Sigmoid colon (tissue), 7 donors: Measurements from ENCODE around the gene EEF1AKMT2. TPM values are rescaled to one million over a fixed set of nuclear protein-coding genes. Genes with fewer than 3 reads are reported as not detected.
A peak's percentile ranks its signal among the peaks of the same experiment; 100 is the strongest.

Experiments used
- DNase-seq: peaks from one replicate; pipeline ENCODE4 v3.0.0-alpha.2; 2019
- H3K27ac ChIP-seq, 4 donors: fragments of 200-600 bp; sonication (generic); one replicate each; pipeline ENCODE4 v1.5.1; 2016 to 2019; ENCODE audit warnings: mild to moderate bottlenecking in 1 of 4
- H3K27me3 ChIP-seq, 3 donors: fragments of 200-600 bp; sonication (generic); one replicate each; pipeline ENCODE4 v1.5.1; 2019; ENCODE audit warnings: mild to moderate bottlenecking in 1 of 3
- H3K36me3 ChIP-seq, 4 donors: fragments of 200-600 bp; sonication (generic); one replicate each; pipeline ENCODE4 v1.5.1; 2016 to 2019
- H3K4me1 ChIP-seq, 4 donors: fragments of 200-600 bp; sonication (generic); one replicate each; pipeline ENCODE4 v1.5.1; 2017 to 2019
- H3K4me3 ChIP-seq, 4 donors: fragments of 200-600 bp; sonication (generic); one replicate each; pipeline ENCODE4 v1.5.1; 2017 to 2019; ENCODE audit warnings: mild to moderate bottlenecking in 2 of 4, moderate library complexity in 1 of 4
- H3K9me3 ChIP-seq, 4 donors: fragments of 200-600 bp in 3 of 4; sonication (generic) in 3 of 4; one replicate each; pipeline versions ENCODE4 v1.5.1 to v1.6.1; 2013 to 2019
- EP300 ChIP-seq, 4 donors: sonication (generic); formaldehyde crosslinking; IDR thresholded peaks; one replicate each; pipeline ENCODE4 v1.6.1; 2017; ENCODE audit warnings: antibody characterized with exemption in 4 of 4
- POLR2A ChIP-seq, 2 donors: fragments of 450-650 bp; IDR thresholded peaks; one replicate each; pipeline ENCODE4 v1.6.1; 2016; ENCODE audit warnings: antibody characterized with exemption in 2 of 2, mild to moderate bottlenecking in 2 of 2, moderate library complexity in 2 of 2
- POLR2AphosphoS5 ChIP-seq, 4 donors: sonication (generic); formaldehyde crosslinking; IDR thresholded peaks; one replicate each; pipeline ENCODE4 v1.6.1; 2017; ENCODE audit warnings: antibody characterized with exemption in 4 of 4
- WGBS, 2 donors: extraction: QIAGEN DNeasy Blood & Tissue Kit; methylation state at CpG; one replicate each; pipeline ENCODE4 v1.1.7; 2013; 5-methylcytosine and 5-hydroxymethylcytosine counted together
- intact Hi-C: fragments of 100-400 bp; cut with DNase I; formaldehyde crosslinking; loops from one replicate; pipeline ENCODE4 v1.15.1; 2023
- polyA plus RNA-seq, 3 donors: library from polyadenylated mRNA; stranded (reverse); fragments of 200-250 nt; gene quantifications; one replicate each; pipeline ENCODE4 v1.2.3, GENCODE V29; 2013
- small RNA-seq, 3 donors: library from RNA; depleted of rRNA; stranded (forward); fragments of <200 nt; gene quantifications; one replicate each; pipeline ENCODE3, GENCODE V24; 2016
- total RNA-seq, 4 donors: library from RNA; depleted of rRNA; stranded (reverse); fragments of >200 nt; gene quantifications; one replicate each; pipeline ENCODE4 v1.1.0, GENCODE V29; 2016
- TF ChIP-seq, protein P1 (sequence below), 4 experiments: fragments of 450-650 bp in 3 of 4; fragments of 200-600 bp in 1 of 4; IDR thresholded peaks; one replicate each; pipeline ENCODE4 v1.5.1; 2016 to 2019; ENCODE audit warnings: antibody characterized with exemption in 4 of 4, mild to moderate bottlenecking in 3 of 4, moderate library complexity in 2 of 4
- donor health status: healthy with polysubstance abuse.
- donor health status: Bipolar disorder and iron deficiency.
- donor health status: healthy.

The EEF1AKMT2 gene
- total and polyA plus RNA-seq, 7 donors = 10.0 to 19.7 (median 15.6) TPM

DNA sequence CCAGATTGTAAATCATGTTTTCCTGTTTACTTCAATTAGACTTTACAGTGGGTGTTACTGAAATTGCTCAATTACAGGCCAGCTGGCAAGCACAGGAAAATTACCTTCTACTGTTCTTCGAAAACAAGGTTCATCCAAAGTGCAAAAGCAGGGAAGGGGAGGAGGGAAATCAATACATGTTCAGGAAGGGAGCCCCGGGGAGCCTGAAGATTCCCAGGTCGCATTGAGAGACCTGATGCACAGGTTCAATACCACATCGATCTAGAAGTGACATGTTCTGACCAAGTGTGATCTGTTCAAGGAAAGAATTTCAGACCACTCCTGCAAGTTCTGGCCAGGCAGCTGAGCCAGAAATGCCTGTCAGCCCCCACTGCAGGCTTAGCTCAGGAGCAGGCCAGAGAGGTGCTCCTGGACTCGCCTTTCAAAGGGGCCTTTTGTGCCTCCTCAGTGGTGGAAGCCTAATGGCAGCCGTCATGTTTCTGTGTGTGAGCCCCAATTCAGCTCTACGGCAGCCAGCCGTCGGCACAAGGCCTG lies 83.4 kb downstream of the EEF1AKMT2 start:
- Histone ChIP-seq H3K36me3 (peaks cover 0 to 25% (median 2%) of the 10 kb centered on the region in 4 donors), H3K4me1 (peaks cover 0 to 79% (median 69%) of the 10 kb centered on the region in 4 donors), H3K27me3 (no peaks in the 10 kb centered on the region), H3K9me3 (no peaks in the 10 kb centered on the region), H3K4me3 (no peak overlapping the region), H3K27ac (peak overlapping the region; percentile 55 to 76 (median 62))
- TF ChIP-seq POLR2AphosphoS5 (IDR thresholded peaks at IDR 0.05) = no peak
- TF ChIP-seq EP300 (IDR thresholded peaks at IDR 0.05) = no peak
- TF ChIP-seq, protein P1, sequence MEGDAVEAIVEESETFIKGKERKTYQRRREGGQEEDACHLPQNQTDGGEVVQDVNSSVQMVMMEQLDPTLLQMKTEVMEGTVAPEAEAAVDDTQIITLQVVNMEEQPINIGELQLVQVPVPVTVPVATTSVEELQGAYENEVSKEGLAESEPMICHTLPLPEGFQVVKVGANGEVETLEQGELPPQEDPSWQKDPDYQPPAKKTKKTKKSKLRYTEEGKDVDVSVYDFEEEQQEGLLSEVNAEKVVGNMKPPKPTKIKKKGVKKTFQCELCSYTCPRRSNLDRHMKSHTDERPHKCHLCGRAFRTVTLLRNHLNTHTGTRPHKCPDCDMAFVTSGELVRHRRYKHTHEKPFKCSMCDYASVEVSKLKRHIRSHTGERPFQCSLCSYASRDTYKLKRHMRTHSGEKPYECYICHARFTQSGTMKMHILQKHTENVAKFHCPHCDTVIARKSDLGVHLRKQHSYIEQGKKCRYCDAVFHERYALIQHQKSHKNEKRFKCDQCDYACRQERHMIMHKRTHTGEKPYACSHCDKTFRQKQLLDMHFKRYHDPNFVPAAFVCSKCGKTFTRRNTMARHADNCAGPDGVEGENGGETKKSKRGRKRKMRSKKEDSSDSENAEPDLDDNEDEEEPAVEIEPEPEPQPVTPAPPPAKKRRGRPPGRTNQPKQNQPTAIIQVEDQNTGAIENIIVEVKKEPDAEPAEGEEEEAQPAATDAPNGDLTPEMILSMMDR (IDR thresholded peaks at IDR 0.05) = no peak
- TF ChIP-seq POLR2A (IDR thresholded peaks at IDR 0.05) = no peak
- intact Hi-C loops = no loop called here
- DNase-seq = no peak
- WGBS, 2 donors = 45 to 67% methylated on average over 9 of the region's 9 CpGs

Small RNAs within 50 kb of the gene (small RNA-seq; reads per million reads assigned to genes)
- gene RF00019 = 0 reads per million in 3 donors

Other genes with a start within 250 kb of the EEF1AKMT2 start
- 10 to 100 TPM; 32.3 to 36.6 (median 34.4) TPM for gene FAM53B, start 47.5 kb downstream of the EEF1AKMT2 start, total RNA-seq
- gene FAM53B, start 47.5 kb downstream of the EEF1AKMT2 start, polyA plus RNA-seq = 10 to 100 TPM in 2 of 3 donors, 1 to 10 TPM in 1; 9.6 to 36.4 (median 12.0) TPM
- 10 to 100 TPM in 3 of 4 donors, 1 to 10 TPM in 1; 9.5 to 16.9 (median 12.9) TPM for gene ABRAXAS2, start 9.9 kb upstream of the EEF1AKMT2 start, total RNA-seq
- 1 to 10 TPM; 6.0 to 9.7 (median 9.3) TPM for gene ABRAXAS2, start 9.9 kb upstream of the EEF1AKMT2 start, polyA plus RNA-seq
- 10 to 100 TPM; 38.0 to 49.0 (median 41.0) TPM for gene ZRANB1, start 150.2 kb upstream of the EEF1AKMT2 start, total RNA-seq
- 1 to 10 TPM; 6.7 to 9.6 (median 7.6) TPM for gene ZRANB1, start 150.2 kb upstream of the EEF1AKMT2 start, polyA plus RNA-seq